Measurements from ENCODE around the gene IFNL1. TPM values are rescaled to one million over a fixed set of nuclear protein-coding genes. Genes with fewer than 3 reads are reported as not detected.
"Not testable (repeated sequence)": the region's sequence is repeated elsewhere in the genome, so short reads cannot be mapped to it uniquely, and the experiment has no call there.

Gene IFNL1
- total and polyA plus RNA-seq, 3 experiments from 2014 or later: 4.6 TPM; not detected in 2

- Mint-ChIP-seq H3K27me3 (peaks cover 31 to 37% of the 10 kb centered on the region in 2 donors), H3K4me3 (peak overlapping the region in 1 of 7 donors; percentile 32)
- DNase-seq: peak in 1 of 5 donors; percentile 41
These were observed 30.8 kb upstream of the IFNL1 start for GRCh38 chr19:39265321-39265916.

GRCh38 chr19:39268085-39268484 lies 28.1 kb upstream of the IFNL1 start, which contains the start of gene IFNL2:
IFNL2 (plus strand) TSS chr19:39268396; CDS start chr19:39268569, 173 bp downstream.
- H3K9me3 ChIP-seq (ENCODE audit: low read length); H3K36me3 Mint-ChIP-seq; POLR2A ChIA-PET; H3K4me3 Mint-ChIP-seq; H3K4me3 ChIP-seq (ENCODE audit: low read length); H3K27me3 ChIP-seq (ENCODE audit: insufficient read depth, low read length, poor library complexity, severe bottlenecking); H3K27ac ChIP-seq (ENCODE audit: low read depth, low read length); H3K4me1 ChIP-seq (ENCODE audit: insufficient read depth, low read length); H3K9me3 Mint-ChIP-seq; DNase-seq; CTCF ChIA-PET; H3K36me3 ChIP-seq (ENCODE audit: insufficient read depth, low read length): not testable (repeated sequence)
- H3K27ac Mint-ChIP-seq: peak within 1 kb of the TSS in 1 of 8 donors; percentile 57
- peaks cover 18 to 27% of the 10 kb centered on the region in 2 donors for H3K27me3 Mint-ChIP-seq
- H3K4me1 Mint-ChIP-seq: peaks cover 0 to 15% (median 8%) of the 10 kb centered on the region in 3 donors

More at GRCh38 chr19:39265321-39265916, 30.8 kb upstream of the IFNL1 start:
- Mint-ChIP-seq H3K4me1 (peaks cover 0 to 15% (median 8%) of the 10 kb centered on the region in 3 donors), H3K36me3 (peaks cover 0 to 4% (median 0%) of the 10 kb centered on the region in 3 donors), H3K9me3 (peaks cover 0 to 2% (median 0%) of the 10 kb centered on the region in 5 donors), H3K27ac (peak overlapping the region in 1 of 8 donors; percentile 78)
- Histone ChIP-seq H3K4me3 (ENCODE audit: low read length) (no peak overlapping the region), H3K27me3 (ENCODE audit: insufficient read depth, low read length, poor library complexity, severe bottlenecking) (peaks cover 17% of the 10 kb centered on the region), H3K4me1 (ENCODE audit: insufficient read depth, low read length) (no peaks in the 10 kb centered on the region), H3K36me3 (ENCODE audit: insufficient read depth, low read length) (no peaks in the 10 kb centered on the region), H3K9me3 (ENCODE audit: low read length) (no peaks in the 10 kb centered on the region), H3K27ac (ENCODE audit: low read depth, low read length) (no peak overlapping the region)
- ChIA-PET CTCF (interaction anchor here (1.3 kb wide), 1 partner anchor 143 kb away, joined by 3 read pairs; no protein-coding TSS in a partner anchor), POLR2A (no interaction called here)

- H3K36me3 Mint-ChIP-seq; POLR2A ChIA-PET; H3K36me3 ChIP-seq (ENCODE audit: insufficient read depth, low read length); H3K27me3 ChIP-seq (ENCODE audit: insufficient read depth, low read length, poor library complexity, severe bottlenecking); H3K9me3 Mint-ChIP-seq; H3K4me3 ChIP-seq (ENCODE audit: low read length); H3K9me3 ChIP-seq (ENCODE audit: low read length); H3K4me3 Mint-ChIP-seq; H3K4me1 ChIP-seq (ENCODE audit: insufficient read depth, low read length); CTCF ChIA-PET; H3K27ac ChIP-seq (ENCODE audit: low read depth, low read length): not testable (repeated sequence)
- DNase-seq: peak in 1 of 5 donors; percentile 23
- Mint-ChIP-seq H3K27ac (peak overlapping the region in 1 of 8 donors; percentile 57), H3K4me1 (peaks cover 0 to 12% (median 5%) of the 10 kb centered on the region in 3 donors), H3K27me3 (peaks cover 12 to 21% of the 10 kb centered on the region in 2 donors)
These were observed 27.5 kb upstream of the IFNL1 start for GRCh38 chr19:39268531-39269223.

GRCh38 chr19:39269369-39269768 lies 26.8 kb upstream of the IFNL1 start:
- H3K9me3 Mint-ChIP-seq; H3K4me3 Mint-ChIP-seq; H3K27me3 ChIP-seq (ENCODE audit: insufficient read depth, low read length, poor library complexity, severe bottlenecking); H3K4me1 ChIP-seq (ENCODE audit: insufficient read depth, low read length); H3K36me3 Mint-ChIP-seq; H3K27ac ChIP-seq (ENCODE audit: low read depth, low read length); H3K4me1 Mint-ChIP-seq; H3K36me3 ChIP-seq (ENCODE audit: insufficient read depth, low read length); H3K9me3 ChIP-seq (ENCODE audit: low read length); POLR2A ChIA-PET; H3K4me3 ChIP-seq (ENCODE audit: low read length); CTCF ChIA-PET: not testable (repeated sequence)
- peaks cover 8 to 17% of the 10 kb centered on the region in 2 donors for H3K27me3 Mint-ChIP-seq
- H3K27ac Mint-ChIP-seq: peak overlapping the region in 1 of 8 donors; percentile 78
- DNase-seq: peak in 1 of 5 donors; percentile 13

- Histone ChIP-seq H3K4me3 (ENCODE audit: low read length) (no peak overlapping the region), H3K36me3 (ENCODE audit: insufficient read depth, low read length) (no peaks in the 10 kb centered on the region), H3K27ac (ENCODE audit: low read depth, low read length) (no peak overlapping the region), H3K9me3 (ENCODE audit: low read length) (no peaks in the 10 kb centered on the region), H3K4me1 (ENCODE audit: insufficient read depth, low read length) (no peaks in the 10 kb centered on the region), H3K27me3 (ENCODE audit: insufficient read depth, low read length, poor library complexity, severe bottlenecking) (no peaks in the 10 kb centered on the region)
- ChIA-PET POLR2A (no interaction called here), CTCF (no interaction called here)
- DNase-seq: peak in 1 of 5 donors; percentile 25
- Mint-ChIP-seq H3K36me3 (no peaks in the 10 kb centered on the region), H3K27me3 (peaks cover 8 to 16% of the 10 kb centered on the region in 2 donors), H3K9me3 (no peaks in the 10 kb centered on the region), H3K27ac (peak overlapping the region in 3 of 8 donors; percentile 38 to 64 (median 43)), H3K4me1 (peaks cover 0 to 1% (median 0%) of the 10 kb centered on the region in 3 donors), H3K4me3 (no peak overlapping the region)
These were observed 26.0 kb upstream of the IFNL1 start for GRCh38 chr19:39270036-39270871.

- H3K36me3 Mint-ChIP-seq; H3K27me3 ChIP-seq (ENCODE audit: insufficient read depth, low read length, poor library complexity, severe bottlenecking): not testable (repeated sequence)
- CTCF ChIA-PET: interaction anchor here (0.6 kb wide), 1 partner anchor 61 kb away, joined by 4 read pairs; no protein-coding TSS in a partner anchor
These were observed 22.3 kb upstream of the IFNL1 start for GRCh38 chr19:39273859-39274258.

GRCh38 chr19:39275578-39275977 lies 20.6 kb upstream of the IFNL1 start:
- no peak overlapping the region for H3K27ac ChIP-seq (ENCODE audit: low read depth, low read length)
- H3K9me3 Mint-ChIP-seq: no peaks in the 10 kb centered on the region
- ChIA-PET POLR2A (no interaction called here), CTCF (no interaction called here)
- H3K36me3 Mint-ChIP-seq: no peaks in the 10 kb centered on the region
- no peaks in the 10 kb centered on the region for H3K36me3 ChIP-seq (ENCODE audit: insufficient read depth, low read length)
- DNase-seq: peak in 1 of 5 donors; percentile 22
- H3K27me3 Mint-ChIP-seq: peaks cover 4 to 13% of the 10 kb centered on the region in 2 donors
- H3K4me1 ChIP-seq (ENCODE audit: insufficient read depth, low read length): no peaks in the 10 kb centered on the region
- H3K4me3 Mint-ChIP-seq: no peak overlapping the region
- H3K27me3 ChIP-seq (ENCODE audit: insufficient read depth, low read length, poor library complexity, severe bottlenecking): no peaks in the 10 kb centered on the region
- H3K27ac Mint-ChIP-seq: peak overlapping the region in 1 of 8 donors; percentile 25
- no peaks in the 10 kb centered on the region for H3K4me1 Mint-ChIP-seq
- no peak overlapping the region for H3K4me3 ChIP-seq (ENCODE audit: low read length)
- H3K9me3 ChIP-seq (ENCODE audit: low read length): no peaks in the 10 kb centered on the region

More at GRCh38 chr19:39273859-39274258, 22.3 kb upstream of the IFNL1 start:
- H3K4me3 ChIP-seq (ENCODE audit: low read length); H3K27ac ChIP-seq (ENCODE audit: low read depth, low read length); H3K4me1 Mint-ChIP-seq; DNase-seq; H3K9me3 Mint-ChIP-seq; H3K4me1 ChIP-seq (ENCODE audit: insufficient read depth, low read length); H3K9me3 ChIP-seq (ENCODE audit: low read length); H3K36me3 ChIP-seq (ENCODE audit: insufficient read depth, low read length); H3K4me3 Mint-ChIP-seq; POLR2A ChIA-PET; H3K27ac Mint-ChIP-seq: not testable (repeated sequence)
- H3K27me3 Mint-ChIP-seq: peaks cover 7 to 14% of the 10 kb centered on the region in 2 donors

- peak in 1 of 5 donors; percentile 9 for DNase-seq
- Mint-ChIP-seq H3K27ac (no peak overlapping the region), H3K9me3 (peaks cover 0 to 3% (median 0%) of the 10 kb centered on the region in 5 donors), H3K4me3 (no peak overlapping the region), H3K4me1 (no peaks in the 10 kb centered on the region), H3K36me3 (no peaks in the 10 kb centered on the region), H3K27me3 (peaks cover 4 to 8% of the 10 kb centered on the region in 2 donors)
- H3K36me3 ChIP-seq (ENCODE audit: insufficient read depth, low read length): no peaks in the 10 kb centered on the region
- POLR2A ChIA-PET: no interaction called here
- no peaks in the 10 kb centered on the region for H3K9me3 ChIP-seq (ENCODE audit: low read length)
- no peaks in the 10 kb centered on the region for H3K4me1 ChIP-seq (ENCODE audit: insufficient read depth, low read length)
- no peaks in the 10 kb centered on the region for H3K27me3 ChIP-seq (ENCODE audit: insufficient read depth, low read length, poor library complexity, severe bottlenecking)
- CTCF ChIA-PET: no interaction called here
- no peak overlapping the region for H3K27ac ChIP-seq (ENCODE audit: low read depth, low read length)
- no peak overlapping the region for H3K4me3 ChIP-seq (ENCODE audit: low read length)
These were observed 19.5 kb upstream of the IFNL1 start for GRCh38 chr19:39276740-39277139.

Data from CD8-positive, alpha-beta memory T cell (primary cell).